SU-DHL-6 (cell line): ENCODE measurements around the gene FCHSD1.

Experiments
- EZH2phosphoT487 ChIP-seq: fragments of 200-600 bp; sonication (generic), shearing (Covaris generic); conservative IDR thresholded peaks from 2 replicates; pipeline ENCODE4 v1.6.1; 2018; ENCODE audit warnings: mild to moderate bottlenecking, antibody characterized with exemption, low read length, moderate library complexity, mixed read lengths
- TF ChIP-seq, protein P1 (sequence below): fragments of 200-600 bp; sonication (generic); IDR thresholded peaks from one replicate; pipeline ENCODE4 v1.5.1; 2017; ENCODE audit warnings: antibody characterized with exemption, mild to moderate bottlenecking, low read length, moderate library complexity; ENCODE audit not compliant: insufficient read depth, poor library complexity, severe bottlenecking

- TF ChIP-seq, protein P1, sequence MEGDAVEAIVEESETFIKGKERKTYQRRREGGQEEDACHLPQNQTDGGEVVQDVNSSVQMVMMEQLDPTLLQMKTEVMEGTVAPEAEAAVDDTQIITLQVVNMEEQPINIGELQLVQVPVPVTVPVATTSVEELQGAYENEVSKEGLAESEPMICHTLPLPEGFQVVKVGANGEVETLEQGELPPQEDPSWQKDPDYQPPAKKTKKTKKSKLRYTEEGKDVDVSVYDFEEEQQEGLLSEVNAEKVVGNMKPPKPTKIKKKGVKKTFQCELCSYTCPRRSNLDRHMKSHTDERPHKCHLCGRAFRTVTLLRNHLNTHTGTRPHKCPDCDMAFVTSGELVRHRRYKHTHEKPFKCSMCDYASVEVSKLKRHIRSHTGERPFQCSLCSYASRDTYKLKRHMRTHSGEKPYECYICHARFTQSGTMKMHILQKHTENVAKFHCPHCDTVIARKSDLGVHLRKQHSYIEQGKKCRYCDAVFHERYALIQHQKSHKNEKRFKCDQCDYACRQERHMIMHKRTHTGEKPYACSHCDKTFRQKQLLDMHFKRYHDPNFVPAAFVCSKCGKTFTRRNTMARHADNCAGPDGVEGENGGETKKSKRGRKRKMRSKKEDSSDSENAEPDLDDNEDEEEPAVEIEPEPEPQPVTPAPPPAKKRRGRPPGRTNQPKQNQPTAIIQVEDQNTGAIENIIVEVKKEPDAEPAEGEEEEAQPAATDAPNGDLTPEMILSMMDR = peak; percentile 78
- TF ChIP-seq EZH2phosphoT487 = no peak
Observed at GRCh38 chr5:141618804-141619554, 32.2 kb downstream of the FCHSD1 start, which contains the start of gene DIAPH1.
